ENCODE data around the gene TBX19. TPM values are rescaled to one million over a fixed set of nuclear protein-coding genes. Genes with fewer than 3 reads are reported as not detected.
A peak's percentile ranks its signal among the peaks of the same experiment; 100 is the strongest.

TBX19 gene
- total RNA-seq, 1 donor from 2014 or later, result 3.1 TPM

- H3K9me3 ChIP-seq (ENCODE audit: low read depth), result no peaks in the 10 kb centered on the region
- no peak for DNase-seq (ENCODE audit: low spot score)
- no peaks in the 10 kb centered on the region for H3K4me1 ChIP-seq
- no peaks in the 10 kb centered on the region for H3K27me3 ChIP-seq
- H3K27me3 Mint-ChIP-seq (ENCODE audit: insufficient read depth, low read depth), result peaks cover 2% of the 10 kb centered on the region
- no peak overlapping the region for H3K9ac ChIP-seq
- no peak overlapping the region for H3K4me3 ChIP-seq
- H3K27ac Mint-ChIP-seq, result no peak overlapping the region
- H3K4me2 ChIP-seq, result no peak overlapping the region
- H3K9me3 Mint-ChIP-seq, result peaks cover 2% of the 10 kb centered on the region
- no peaks in the 10 kb centered on the region for H3K4me1 Mint-ChIP-seq
- no peaks in the 10 kb centered on the region for H4K20me1 ChIP-seq (ENCODE audit: low read depth)
- H3K27ac ChIP-seq, result no peak overlapping the region
- no peaks in the 10 kb centered on the region for H3F3A ChIP-seq (ENCODE audit: low read depth)
- no peak overlapping the region for H3K4me3 Mint-ChIP-seq
- no peak overlapping the region for H2AFZ ChIP-seq (replicated peaks)
- no peaks in the 10 kb centered on the region for H3K36me3 Mint-ChIP-seq
- TF ChIP-seq EZH2 (IDR thresholded peaks at IDR 0.05), result no peak
- TF ChIP-seq EZH2phosphoT487 (IDR thresholded peaks at IDR 0.05), result no peak
- no peak for TF ChIP-seq CTCF (IDR thresholded peaks at IDR 0.05)
- peaks cover 6% of the 10 kb centered on the region for H3K36me3 ChIP-seq
- H3K79me2 ChIP-seq (ENCODE audit: low read depth), result no peaks in the 10 kb centered on the region
Observed at GRCh38 chr1:168279253-168279652, 1.4 kb upstream of the TBX19 start.

- no peak overlapping the region for H3K27ac Mint-ChIP-seq
- H3K4me1 ChIP-seq, result peaks cover 11% of the 10 kb centered on the region
Observed at GRCh38 chr1:168281603-168282325, 1.1 kb downstream of the TBX19 start.

GRCh38 chr1:168285521-168285790 is 4.8 kb downstream of the TBX19 start:
- Histone ChIP-seq H3K36me3 (no peaks in the 10 kb centered on the region), H3K27me3 (no peaks in the 10 kb centered on the region), H3K9me3 (ENCODE audit: low read depth) (no peaks in the 10 kb centered on the region), H3F3A (ENCODE audit: low read depth) (peaks cover 5% of the 10 kb centered on the region), H3K4me1 (peaks cover 11% of the 10 kb centered on the region), H3K79me2 (ENCODE audit: low read depth) (no peaks in the 10 kb centered on the region), H3K4me2 (peak overlapping the region; percentile 35), H3K4me3 (no peak overlapping the region), H3K27ac (no peak overlapping the region), H4K20me1 (ENCODE audit: low read depth) (no peaks in the 10 kb centered on the region), H2AFZ (replicated peaks) (no peak overlapping the region), H3K9ac (no peak overlapping the region)
- no peaks in the 10 kb centered on the region for H3K36me3 Mint-ChIP-seq
- no peak overlapping the region for H3K4me3 Mint-ChIP-seq
- no peaks in the 10 kb centered on the region for H3K27me3 Mint-ChIP-seq (ENCODE audit: insufficient read depth, low read depth)
- H3K9me3 Mint-ChIP-seq, result no peaks in the 10 kb centered on the region
- peaks cover 5% of the 10 kb centered on the region for H3K4me1 Mint-ChIP-seq
- TF ChIP-seq EZH2 (IDR thresholded peaks at IDR 0.05) (no peak), EZH2phosphoT487 (IDR thresholded peaks at IDR 0.05) (no peak), CTCF (IDR thresholded peaks at IDR 0.05) (no peak)
- peak; percentile 8 for DNase-seq (ENCODE audit: low spot score)
- no peak overlapping the region for H3K27ac Mint-ChIP-seq

More at GRCh38 chr1:168281603-168282325, 1.1 kb downstream of the TBX19 start:
- Histone ChIP-seq H3K27me3 (no peaks in the 10 kb centered on the region), H2AFZ (replicated peaks) (no peak overlapping the region), H3K9me3 (ENCODE audit: low read depth) (no peaks in the 10 kb centered on the region), H3K9ac (no peak overlapping the region), H3F3A (ENCODE audit: low read depth) (peaks cover 5% of the 10 kb centered on the region), H3K27ac (no peak overlapping the region), H3K4me3 (no peak overlapping the region), H3K36me3 (peaks cover 6% of the 10 kb centered on the region), H3K79me2 (ENCODE audit: low read depth) (no peaks in the 10 kb centered on the region), H3K4me2 (no peak overlapping the region), H4K20me1 (ENCODE audit: low read depth) (no peaks in the 10 kb centered on the region)
- H3K4me3 Mint-ChIP-seq, result no peak overlapping the region
- TF ChIP-seq EZH2phosphoT487 (IDR thresholded peaks at IDR 0.05) (no peak), CTCF (IDR thresholded peaks at IDR 0.05) (no peak), EZH2 (IDR thresholded peaks at IDR 0.05) (no peak)
- DNase-seq (ENCODE audit: low spot score), result no peak
- H3K27me3 Mint-ChIP-seq (ENCODE audit: insufficient read depth, low read depth), result peaks cover 2% of the 10 kb centered on the region
- no peaks in the 10 kb centered on the region for H3K36me3 Mint-ChIP-seq
- H3K4me1 Mint-ChIP-seq, result peaks cover 5% of the 10 kb centered on the region
- no peaks in the 10 kb centered on the region for H3K9me3 Mint-ChIP-seq
